Gastroesophageal sphincter (tissue), 4 donors: ENCODE results near the gene MRPS9. TPM values are rescaled to one million over a fixed set of nuclear protein-coding genes. Genes with fewer than 3 reads are reported as not detected.

Experiments used
- ATAC-seq: fragments of 150-250 bp; one replicate; pipeline ENCODE4 v1.9.1; 2016; ENCODE audit warnings: mild to moderate bottlenecking, moderate library complexity
- H3K27ac ChIP-seq, 4 donors: fragments of 200-600 bp; sonication (generic) in 3 of 4; 1 replicate in 3 of 4; 2 replicates in 1 of 4; pipeline ENCODE4 v1.5.1; 2016 to 2019
- H3K27me3 ChIP-seq: fragments of 200-600 bp; sonication (generic); one replicate; pipeline ENCODE4 v1.5.1; 2019
- H3K36me3 ChIP-seq, 2 donors: fragments of 200-600 bp; sonication (generic); one replicate each; pipeline ENCODE4 v1.5.1; 2019; ENCODE audit warnings: control low read depth in 1 of 2
- H3K4me1 ChIP-seq, 3 donors: fragments of 200-600 bp; sonication (generic); 1 replicate in 2 of 3; 2 replicates in 1 of 3; pipeline ENCODE4 v1.5.1; 2016 to 2019; ENCODE audit warnings: control low read depth in 2 of 3
- H3K4me3 ChIP-seq, 2 donors: fragments of 200-600 bp; sonication (generic); one replicate each; pipeline ENCODE4 v1.5.1; 2019; ENCODE audit warnings: mild to moderate bottlenecking in 1 of 2, moderate library complexity in 1 of 2
- H3K9me3 ChIP-seq, 3 donors: fragments of 200-600 bp; sonication (generic); one replicate each; pipeline ENCODE4 v1.5.1; 2017 to 2019; ENCODE audit warnings: control low read depth in 2 of 3
- EP300 ChIP-seq: sonication (generic); formaldehyde crosslinking; IDR thresholded peaks from one replicate; pipeline ENCODE4 v1.6.1; 2017; ENCODE audit warnings: antibody characterized with exemption, mild to moderate bottlenecking
- POLR2A ChIP-seq, 2 donors: fragments of 450-650 bp; IDR thresholded peaks; one replicate each; pipeline ENCODE4 v1.6.1; 2017; ENCODE audit warnings: antibody characterized with exemption in 2 of 2, mild to moderate bottlenecking in 2 of 2, moderate library complexity in 1 of 2
- POLR2AphosphoS5 ChIP-seq: sonication (generic); formaldehyde crosslinking; IDR thresholded peaks from one replicate; pipeline ENCODE4 v1.6.1; 2017; ENCODE audit warnings: antibody characterized with exemption
- WGBS, 2 donors: methylation state at CpG; one replicate each; pipeline ENCODE4 v1.1.5; 2018; ENCODE audit warnings: low coverage in 1 of 2; 5-methylcytosine and 5-hydroxymethylcytosine counted together
- total RNA-seq, 4 donors: library from RNA; depleted of rRNA; stranded (reverse); fragments of >200 nt; gene quantifications; one replicate each; pipeline ENCODE4 v1.1.0, GENCODE V29; 2016
- TF ChIP-seq, protein P1 (sequence below), 4 experiments: fragments of 200-600 bp in 2 of 4; fragments of 450-650 bp in 2 of 4; sonication (generic) in 1 of 4; IDR thresholded peaks; one replicate each; pipeline ENCODE4 v1.5.1; 2017 to 2019; ENCODE audit warnings: antibody characterized with exemption in 4 of 4, mild to moderate bottlenecking in 2 of 4, moderate library complexity in 2 of 4

MRPS9 gene
- total RNA-seq, 4 donors from 2014 or later, result 21.1 to 26.8 (median 23.2) TPM

DNA sequence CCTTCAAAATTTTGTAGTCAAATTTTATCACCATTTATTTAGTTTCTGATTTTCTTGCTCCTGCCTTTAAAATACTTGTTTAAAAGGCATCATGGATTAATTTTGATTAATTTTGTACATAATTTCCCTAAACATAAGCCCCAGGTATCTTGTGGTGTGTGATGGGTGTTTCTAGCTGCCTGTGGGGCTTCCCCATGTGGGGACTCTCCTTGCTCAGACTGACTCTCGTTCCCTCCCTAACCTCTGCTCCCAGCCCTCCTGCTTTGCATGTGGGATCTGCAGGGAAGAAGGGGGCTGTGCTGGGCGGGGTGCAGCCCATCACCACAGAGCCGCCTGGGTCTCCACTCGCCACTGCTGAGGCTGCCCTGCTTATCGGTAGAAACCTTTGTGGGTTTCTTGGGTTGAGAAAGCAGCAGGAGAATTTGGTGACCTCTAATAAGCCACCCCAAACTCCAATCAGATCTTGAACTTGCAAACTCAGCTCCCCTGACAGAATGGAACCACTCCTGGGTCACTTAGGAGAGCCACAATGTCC lies 72.5 kb downstream of the MRPS9 start:
- TF ChIP-seq POLR2AphosphoS5 (no peak), POLR2A (IDR thresholded peaks at IDR 0.05) (no peak), EP300 (no peak)
- TF ChIP-seq, protein P1, sequence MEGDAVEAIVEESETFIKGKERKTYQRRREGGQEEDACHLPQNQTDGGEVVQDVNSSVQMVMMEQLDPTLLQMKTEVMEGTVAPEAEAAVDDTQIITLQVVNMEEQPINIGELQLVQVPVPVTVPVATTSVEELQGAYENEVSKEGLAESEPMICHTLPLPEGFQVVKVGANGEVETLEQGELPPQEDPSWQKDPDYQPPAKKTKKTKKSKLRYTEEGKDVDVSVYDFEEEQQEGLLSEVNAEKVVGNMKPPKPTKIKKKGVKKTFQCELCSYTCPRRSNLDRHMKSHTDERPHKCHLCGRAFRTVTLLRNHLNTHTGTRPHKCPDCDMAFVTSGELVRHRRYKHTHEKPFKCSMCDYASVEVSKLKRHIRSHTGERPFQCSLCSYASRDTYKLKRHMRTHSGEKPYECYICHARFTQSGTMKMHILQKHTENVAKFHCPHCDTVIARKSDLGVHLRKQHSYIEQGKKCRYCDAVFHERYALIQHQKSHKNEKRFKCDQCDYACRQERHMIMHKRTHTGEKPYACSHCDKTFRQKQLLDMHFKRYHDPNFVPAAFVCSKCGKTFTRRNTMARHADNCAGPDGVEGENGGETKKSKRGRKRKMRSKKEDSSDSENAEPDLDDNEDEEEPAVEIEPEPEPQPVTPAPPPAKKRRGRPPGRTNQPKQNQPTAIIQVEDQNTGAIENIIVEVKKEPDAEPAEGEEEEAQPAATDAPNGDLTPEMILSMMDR (IDR thresholded peaks at IDR 0.05), result no peak
- H3K4me3 ChIP-seq, result no peak overlapping the region
- no peaks in the 10 kb centered on the region for H3K4me1 ChIP-seq
- 40% methylated on average over 1 of the region's 5 CpGs; no CpG with 5 or more reads in 1 of the 2 donors for WGBS, 2 donors
- ATAC-seq, result no peak
- H3K9me3 ChIP-seq, result no peaks in the 10 kb centered on the region
- H3K27me3 ChIP-seq, result no peaks in the 10 kb centered on the region
- no peak overlapping the region for H3K27ac ChIP-seq
- peaks cover 0 to 9% of the 10 kb centered on the region in 2 donors for H3K36me3 ChIP-seq

DNA sequence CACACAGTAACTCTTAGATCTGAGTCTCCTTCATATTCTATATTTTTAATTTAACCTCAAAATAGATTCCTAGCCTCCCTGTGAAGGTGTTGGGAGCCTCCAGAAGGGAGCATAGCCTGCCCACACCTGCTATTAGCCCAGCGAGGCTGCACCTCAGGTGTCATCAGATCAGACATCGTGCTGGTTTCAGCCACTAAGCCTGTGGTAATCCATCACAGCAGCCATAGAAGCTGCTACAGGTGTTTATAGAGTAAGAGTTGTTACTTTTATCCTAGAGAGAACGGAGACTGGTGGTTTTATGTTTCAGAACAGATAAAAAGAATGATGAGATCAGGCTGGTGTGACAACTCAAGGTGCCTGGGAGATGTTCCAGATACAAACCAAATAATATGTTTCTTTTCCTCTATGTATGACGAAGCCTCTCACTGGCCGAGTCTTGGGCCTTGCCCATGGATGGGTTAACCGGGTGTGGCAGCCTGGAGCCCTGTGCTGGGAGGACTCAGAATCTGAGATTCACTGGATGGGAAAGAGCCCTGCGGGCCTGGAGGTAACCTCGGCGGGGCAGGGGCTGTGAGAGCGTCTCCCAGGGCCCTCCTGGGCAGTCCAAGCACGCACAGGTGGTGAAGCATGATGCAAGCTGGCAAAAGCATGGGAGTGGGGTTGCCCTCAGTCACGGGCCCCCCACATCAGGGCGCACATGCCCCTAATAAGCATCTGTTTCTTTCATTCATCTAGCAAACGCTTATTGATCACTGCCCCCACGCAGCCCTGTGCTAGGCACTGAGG lies 73.7 kb downstream of the MRPS9 start:
- Histone ChIP-seq H3K27me3 (no peaks in the 10 kb centered on the region), H3K9me3 (no peaks in the 10 kb centered on the region), H3K4me1 (no peaks in the 10 kb centered on the region), H3K27ac (no peak overlapping the region), H3K4me3 (no peak overlapping the region), H3K36me3 (peaks cover 0 to 9% of the 10 kb centered on the region in 2 donors)
- WGBS, 2 donors, result 11 to 59% methylated on average over 1 to 5 of the region's 15 CpGs
- TF ChIP-seq EP300 (no peak), POLR2AphosphoS5 (no peak), POLR2A (IDR thresholded peaks at IDR 0.05) (no peak)
- TF ChIP-seq, protein P1 (IDR thresholded peaks at IDR 0.05), result no peak
- ATAC-seq, result no peak

DNA sequence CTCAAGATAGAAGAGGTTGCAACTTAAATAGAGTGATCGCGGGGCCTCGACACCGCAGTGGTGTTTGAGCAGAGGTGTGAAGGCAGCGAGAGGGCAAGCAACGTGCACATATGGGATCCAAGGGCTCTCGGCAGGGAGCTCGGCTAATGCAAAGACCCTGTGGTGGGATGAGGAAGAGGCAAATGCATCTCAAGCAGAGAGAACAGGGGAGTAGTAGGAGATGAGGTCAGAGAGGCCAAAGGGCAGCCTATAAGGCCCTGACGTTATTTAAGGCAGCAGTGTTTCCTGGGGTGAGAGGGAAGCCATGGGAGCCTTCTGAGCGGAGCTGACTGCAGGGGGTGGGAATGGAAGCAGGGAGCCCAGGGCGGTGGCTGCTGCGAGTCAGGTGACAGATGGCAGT lies 74.5 kb downstream of the MRPS9 start:
- Histone ChIP-seq H3K9me3 (no peaks in the 10 kb centered on the region), H3K27ac (no peak overlapping the region), H3K27me3 (no peaks in the 10 kb centered on the region), H3K36me3 (peaks cover 0 to 9% of the 10 kb centered on the region in 2 donors), H3K4me3 (no peak overlapping the region), H3K4me1 (no peaks in the 10 kb centered on the region)
- no peak for ATAC-seq
- TF ChIP-seq EP300 (no peak), POLR2AphosphoS5 (no peak), POLR2A (IDR thresholded peaks at IDR 0.05) (no peak)
- TF ChIP-seq, protein P1 (IDR thresholded peaks at IDR 0.05), result no peak
- 83 to 84% methylated on average over 7 to 12 of the region's 12 CpGs for WGBS, 2 donors

DNA sequence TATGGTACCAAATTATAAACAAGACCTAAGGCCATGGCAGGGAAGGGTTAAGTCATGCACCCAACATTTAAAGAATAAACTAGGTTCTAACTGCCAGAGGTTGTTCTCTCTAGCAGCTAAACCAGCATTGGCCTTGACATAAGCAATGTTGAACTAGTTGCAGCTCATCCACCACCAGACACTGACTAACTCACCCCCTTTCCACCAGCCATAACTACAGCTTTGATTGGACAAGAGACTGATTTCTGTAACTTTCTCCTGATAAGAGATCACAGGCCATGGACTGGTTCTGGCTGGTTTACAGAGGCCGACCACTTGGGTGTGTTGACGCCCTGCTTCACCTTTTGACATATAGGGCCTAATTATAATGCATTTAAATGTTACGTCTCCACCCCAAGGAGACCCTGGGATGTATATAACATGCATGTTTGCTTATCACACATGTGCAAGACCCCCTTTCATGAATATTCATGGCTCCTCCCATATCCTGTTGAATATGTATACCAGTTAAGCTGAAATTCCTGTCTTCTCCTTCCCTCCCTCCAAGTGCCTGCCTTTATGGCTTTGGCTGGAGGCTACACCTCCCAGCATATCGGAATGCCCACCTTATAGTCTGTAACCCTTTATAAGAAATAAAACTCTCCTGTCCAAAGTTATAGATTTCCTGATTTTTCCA lies 75.9 kb downstream of the MRPS9 start:
- H3K4me1 ChIP-seq, result no peaks in the 10 kb centered on the region
- ATAC-seq, result no peak
- no peaks in the 10 kb centered on the region for H3K36me3 ChIP-seq
- H3K27me3 ChIP-seq, result no peaks in the 10 kb centered on the region
- WGBS, 2 donors, result 66 to 85% methylated on average over 4 of the region's 4 CpGs
- TF ChIP-seq EP300 (no peak), POLR2A (IDR thresholded peaks at IDR 0.05) (no peak), POLR2AphosphoS5 (no peak)
- TF ChIP-seq, protein P1 (IDR thresholded peaks at IDR 0.05), result no peak
- no peak overlapping the region for H3K27ac ChIP-seq
- no peak overlapping the region for H3K4me3 ChIP-seq
- H3K9me3 ChIP-seq, result no peaks in the 10 kb centered on the region
